Stimulated activated CD4-positive, alpha-beta T cell treated with anti-CD3 and anti-CD28 coated beads, TNF-alpha, amount 100 ng/mL, for 48 hours (primary cell): ENCODE results near the gene HAPLN3.

Experiments
- DNase-seq, 3 donors: peaks; one replicate each; pipeline ENCODE4 v3.0.0-alpha.2; 2020; ENCODE audit warnings: low read depth in 3 of 3

The HAPLN3 gene

GRCh38 chr15:88864861-88865497, 30.4 kb downstream of the HAPLN3 start:
- DNase-seq, result no peak

GRCh38 chr15:88863412-88863811, 31.9 kb downstream of the HAPLN3 start:
- no peak for DNase-seq

- DNase-seq, result no peak
Observed at GRCh38 chr15:88860212-88860611, 35.1 kb downstream of the HAPLN3 start.

- no peak for DNase-seq
Observed at GRCh38 chr15:88859550-88859949, 35.8 kb downstream of the HAPLN3 start.

GRCh38 chr15:88858934-88859333, 36.4 kb downstream of the HAPLN3 start:
- DNase-seq, result no peak

- DNase-seq, result no peak
Observed at GRCh38 chr15:88852476-88852875, 42.9 kb downstream of the HAPLN3 start.

GRCh38 chr15:88849376-88850072, 45.8 kb downstream of the HAPLN3 start:
- DNase-seq, result no peak

- no peak for DNase-seq
Observed at GRCh38 chr15:88848203-88848602, 47.1 kb downstream of the HAPLN3 start.

GRCh38 chr15:88847144-88847543, 48.2 kb downstream of the HAPLN3 start:
- DNase-seq, result no peak

GRCh38 chr15:88845616-88846015, 49.7 kb downstream of the HAPLN3 start:
- DNase-seq, result no peak

GRCh38 chr15:88844749-88845386, 50.5 kb downstream of the HAPLN3 start:
- DNase-seq, result no peak

- DNase-seq, result no peak
Observed at GRCh38 chr15:88843334-88843733, 52.0 kb downstream of the HAPLN3 start.

GRCh38 chr15:88842156-88842555, 53.2 kb downstream of the HAPLN3 start:
- no peak for DNase-seq

- no peak for DNase-seq
Observed at GRCh38 chr15:88841236-88841635, 54.1 kb downstream of the HAPLN3 start.

GRCh38 chr15:88839961-88840360, 55.4 kb downstream of the HAPLN3 start:
- DNase-seq, result no peak

- no peak for DNase-seq
Observed at GRCh38 chr15:88839146-88839545, 56.2 kb downstream of the HAPLN3 start.

- no peak for DNase-seq
Observed at GRCh38 chr15:88838667-88839066, 56.7 kb downstream of the HAPLN3 start.

GRCh38 chr15:88835646-88836045, 59.7 kb downstream of the HAPLN3 start:
- DNase-seq, result no peak

- no peak for DNase-seq
Observed at GRCh38 chr15:88835119-88835518, 60.2 kb downstream of the HAPLN3 start.

GRCh38 chr15:88834211-88834812, 61.0 kb downstream of the HAPLN3 start:
- no peak for DNase-seq

- no peak for DNase-seq
Observed at GRCh38 chr15:88833731-88834100, 61.6 kb downstream of the HAPLN3 start.

- DNase-seq, result no peak
Observed at GRCh38 chr15:88832820-88833730, 62.3 kb downstream of the HAPLN3 start.
